Osteoblast (primary cell): ENCODE results near the gene ANO10. TPM values are rescaled to one million over a fixed set of nuclear protein-coding genes. Genes with fewer than 3 reads are reported as not detected.
"Not testable (repeated sequence)": the region's sequence is repeated elsewhere in the genome, so short reads cannot be mapped to it uniquely, and the experiment has no call there.

Experiments
- DNase-seq: peaks from one replicate; pipeline ENCODE4 v3.0.0; 2011; ENCODE audit warnings: low spot score, mixed read lengths; ENCODE audit not compliant: insufficient read length; ENCODE audit errors: missing footprints
- H2AFZ ChIP-seq: 2 replicates; pipeline ENCODE4 v1.6.0; 2011; ENCODE audit warnings: mild to moderate bottlenecking, low read length
- H3K27ac ChIP-seq: 2 replicates; pipeline ENCODE4 v1.5.1; 2011; ENCODE audit warnings: mild to moderate bottlenecking, low read depth, low read length, moderate library complexity
- H3K27me3 ChIP-seq: 2 replicates; pipeline ENCODE4 v1.6.0; 2012; ENCODE audit warnings: mild to moderate bottlenecking, control low read depth, inconsistent platforms, low read length, moderate library complexity; ENCODE audit not compliant: insufficient read depth
- H3K36me3 ChIP-seq: 2 replicates; pipeline ENCODE4 v1.5.1; 2011; ENCODE audit warnings: mild to moderate bottlenecking, low read length, control low read depth, moderate library complexity; ENCODE audit not compliant: insufficient read depth
- H3K4me1 ChIP-seq: 2 replicates; pipeline ENCODE4 v1.5.1; 2011; ENCODE audit warnings: mild to moderate bottlenecking, low read length, control low read depth, moderate library complexity; ENCODE audit not compliant: insufficient read depth
- H3K4me2 ChIP-seq: 2 replicates; pipeline ENCODE4 v1.6.0; 2011; ENCODE audit warnings: mild to moderate bottlenecking, low read length; ENCODE audit not compliant: insufficient read depth
- H3K4me3 ChIP-seq: fragments of 200-600 bp; sonication (generic); 3 replicates; pipeline ENCODE4 v1.5.1; 2012; ENCODE audit warnings: mild to moderate bottlenecking, low read length, inconsistent platforms; ENCODE audit not compliant: insufficient read depth
- H3K79me2 ChIP-seq: 2 replicates; pipeline ENCODE4 v1.6.0; 2012; ENCODE audit warnings: mild to moderate bottlenecking, low read length, control low read depth, inconsistent platforms; ENCODE audit not compliant: insufficient read depth
- H3K9me3 ChIP-seq: 2 replicates; pipeline ENCODE4 v1.5.1; 2011; ENCODE audit warnings: low read depth, low read length, control low read depth
- H4K20me1 ChIP-seq: 2 replicates; pipeline ENCODE4 v1.6.0; 2012; ENCODE audit warnings: mild to moderate bottlenecking, low read length, control low read depth; ENCODE audit not compliant: insufficient read depth
- total RNA-seq: library from RNA; depleted of rRNA; stranded (reverse); fragments of >200 nt; gene quantifications from 2 replicates; pipeline ENCODE4 v1.2.3, GENCODE V29; 2012
- TF ChIP-seq, protein P1 (sequence below): IDR thresholded peaks from 2 replicates; pipeline ENCODE4 v1.5.1; 2011; ENCODE audit warnings: mild to moderate bottlenecking, low read depth, low read length, moderate library complexity; ENCODE audit errors: extremely low read depth

Gene ANO10
- total RNA-seq, 1 donor: 55.7 TPM

DNA sequence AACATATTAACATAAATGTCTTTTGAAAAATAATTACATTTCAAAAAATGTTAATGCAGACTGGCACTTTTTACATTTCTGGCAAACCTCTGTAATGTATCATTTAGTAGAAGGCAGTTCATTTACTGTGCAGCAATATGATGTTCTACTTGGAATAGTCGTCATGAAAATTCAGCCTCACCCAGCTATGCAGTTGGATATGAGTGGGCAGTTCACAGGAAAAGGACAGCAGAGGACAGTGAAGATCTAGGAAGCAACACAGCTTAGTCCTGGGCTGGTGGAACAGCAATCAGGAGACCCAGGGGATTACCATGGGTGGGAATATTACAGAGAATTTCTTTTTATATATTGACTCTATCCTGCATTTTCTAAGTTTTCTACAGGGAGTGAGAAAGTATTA is 63.6 kb downstream of the ANO10 start:
- Histone ChIP-seq H4K20me1 (no peaks in the 10 kb centered on the region), H3K79me2 (no peaks in the 10 kb centered on the region), H3K4me2 (no peak overlapping the region), H3K36me3 (no peaks in the 10 kb centered on the region), H3K9me3 (no peaks in the 10 kb centered on the region), H3K27ac (no peak overlapping the region), H2AFZ (no peak overlapping the region), H3K4me1 (no peaks in the 10 kb centered on the region), H3K4me3 (no peak overlapping the region), H3K27me3 (no peaks in the 10 kb centered on the region)
- DNase-seq: no peak
- TF ChIP-seq, protein P1, sequence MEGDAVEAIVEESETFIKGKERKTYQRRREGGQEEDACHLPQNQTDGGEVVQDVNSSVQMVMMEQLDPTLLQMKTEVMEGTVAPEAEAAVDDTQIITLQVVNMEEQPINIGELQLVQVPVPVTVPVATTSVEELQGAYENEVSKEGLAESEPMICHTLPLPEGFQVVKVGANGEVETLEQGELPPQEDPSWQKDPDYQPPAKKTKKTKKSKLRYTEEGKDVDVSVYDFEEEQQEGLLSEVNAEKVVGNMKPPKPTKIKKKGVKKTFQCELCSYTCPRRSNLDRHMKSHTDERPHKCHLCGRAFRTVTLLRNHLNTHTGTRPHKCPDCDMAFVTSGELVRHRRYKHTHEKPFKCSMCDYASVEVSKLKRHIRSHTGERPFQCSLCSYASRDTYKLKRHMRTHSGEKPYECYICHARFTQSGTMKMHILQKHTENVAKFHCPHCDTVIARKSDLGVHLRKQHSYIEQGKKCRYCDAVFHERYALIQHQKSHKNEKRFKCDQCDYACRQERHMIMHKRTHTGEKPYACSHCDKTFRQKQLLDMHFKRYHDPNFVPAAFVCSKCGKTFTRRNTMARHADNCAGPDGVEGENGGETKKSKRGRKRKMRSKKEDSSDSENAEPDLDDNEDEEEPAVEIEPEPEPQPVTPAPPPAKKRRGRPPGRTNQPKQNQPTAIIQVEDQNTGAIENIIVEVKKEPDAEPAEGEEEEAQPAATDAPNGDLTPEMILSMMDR: no peak

DNA sequence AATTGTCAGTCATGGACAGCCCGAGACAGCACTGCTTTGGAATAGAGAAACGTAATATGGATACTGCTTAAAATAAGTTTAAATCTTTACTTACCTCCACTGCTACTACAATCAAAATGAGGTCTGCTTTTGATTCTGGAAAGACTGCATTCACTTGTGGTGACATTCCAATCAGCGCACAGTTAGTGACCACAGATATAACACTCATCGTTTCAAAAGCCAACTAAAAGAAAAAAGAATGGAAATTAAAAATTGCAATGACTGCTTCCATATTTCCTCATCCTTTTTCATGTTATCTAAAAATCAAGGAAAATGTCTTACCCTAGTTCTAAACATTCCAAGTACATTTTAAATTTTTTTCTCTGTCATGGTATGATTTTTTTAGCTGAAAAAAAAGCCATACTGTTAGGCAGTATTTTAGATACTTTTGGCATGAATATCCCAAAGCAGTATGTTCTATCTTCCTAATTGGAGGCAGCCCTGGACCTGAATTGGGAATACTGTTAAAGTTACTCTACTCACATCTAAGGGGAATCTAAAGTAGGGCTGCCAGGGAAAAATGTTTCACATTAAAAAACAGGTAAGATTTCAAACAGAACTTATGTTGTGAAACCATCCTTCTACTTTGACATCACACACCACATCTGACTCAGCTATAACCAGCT is 72.1 kb downstream of the ANO10 start:
- H4K20me1 ChIP-seq: no peaks in the 10 kb centered on the region
- no peaks in the 10 kb centered on the region for H3K9me3 ChIP-seq
- no peak overlapping the region for H3K4me2 ChIP-seq
- no peak overlapping the region for H3K4me3 ChIP-seq
- H2AFZ ChIP-seq: no peak overlapping the region
- no peaks in the 10 kb centered on the region for H3K27me3 ChIP-seq
- peaks cover 4% of the 10 kb centered on the region for H3K36me3 ChIP-seq
- peak overlapping the region; percentile 42 for H3K27ac ChIP-seq
- TF ChIP-seq, protein P1: no peak
- DNase-seq: no peak
- no peaks in the 10 kb centered on the region for H3K79me2 ChIP-seq
- H3K4me1 ChIP-seq: peaks cover 9% of the 10 kb centered on the region

GRCh38 chr3:43544277-43544676 is 77.5 kb downstream of the ANO10 start:
- DNase-seq: peak; percentile 37
- not testable (repeated sequence) for H3K79me2 ChIP-seq, H3K4me2 ChIP-seq, H3K9me3 ChIP-seq, H3K36me3 ChIP-seq, H3K4me3 ChIP-seq, H4K20me1 ChIP-seq, H3K27ac ChIP-seq, H2AFZ ChIP-seq, H3K27me3 ChIP-seq, H3K4me1 ChIP-seq
- TF ChIP-seq, protein P1: peak; percentile 51

DNA sequence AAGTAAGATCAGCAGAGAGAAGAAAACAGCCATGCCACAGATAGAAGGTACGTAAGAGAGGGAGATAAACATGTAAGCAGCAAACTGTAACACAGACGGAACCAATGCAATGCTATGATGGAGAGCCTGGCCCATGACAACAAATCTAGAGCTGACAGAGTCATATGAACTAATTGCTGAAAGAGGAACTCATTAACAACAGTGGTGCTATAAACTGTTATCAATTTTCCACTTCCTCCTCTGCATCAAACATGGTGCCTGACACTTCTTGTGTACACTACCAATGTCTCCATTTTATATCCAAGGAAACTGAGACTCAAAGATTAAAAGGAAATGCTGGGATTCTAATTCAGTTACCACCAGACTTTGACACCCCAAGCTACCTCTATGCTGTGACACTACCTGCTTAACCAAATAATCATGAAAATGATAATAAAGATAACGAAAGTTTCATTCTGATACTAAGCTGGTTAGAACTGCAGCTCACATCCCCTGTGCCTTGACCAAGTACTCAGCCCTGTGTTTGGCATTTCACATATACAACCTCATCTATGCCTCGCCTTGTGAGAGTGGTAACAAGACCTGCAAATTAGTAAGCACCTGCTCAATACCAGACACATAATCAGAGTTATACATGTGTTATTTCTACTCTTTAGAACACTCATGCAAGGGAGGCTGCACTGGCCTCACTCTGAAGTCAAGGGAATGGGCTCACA is 79.3 kb downstream of the ANO10 start:
- H3K4me2 ChIP-seq: no peak overlapping the region
- no peaks in the 10 kb centered on the region for H3K27me3 ChIP-seq
- H3K4me3 ChIP-seq: no peak overlapping the region
- TF ChIP-seq, protein P1: no peak
- no peaks in the 10 kb centered on the region for H3K36me3 ChIP-seq
- no peak for DNase-seq
- no peak overlapping the region for H2AFZ ChIP-seq
- no peaks in the 10 kb centered on the region for H4K20me1 ChIP-seq
- peaks cover 3% of the 10 kb centered on the region for H3K4me1 ChIP-seq
- H3K9me3 ChIP-seq: no peaks in the 10 kb centered on the region
- no peaks in the 10 kb centered on the region for H3K79me2 ChIP-seq
- no peak overlapping the region for H3K27ac ChIP-seq
